HepG2 (cell line): ENCODE results near the gene RING1. TPM values are rescaled to one million over a fixed set of nuclear protein-coding genes. Genes with fewer than 3 reads are reported as not detected.

Experiments used
- ARNT ChIP-seq: fragments of 450-650 bp; IDR thresholded peaks from 2 replicates; pipeline ENCODE4 v1.6.1; 2017
- CENPT ChIP-seq: sonication (generic); formaldehyde crosslinking; IDR thresholded peaks from 2 replicates; pipeline ENCODE4 v1.8.0; 2022; ENCODE audit warnings: low read depth, mild to moderate bottlenecking, moderate library complexity, missing genetic modification reagents
- CREBL2 ChIP-seq: sonication (generic); formaldehyde crosslinking; IDR thresholded peaks from 2 replicates; pipeline ENCODE4 v1.8.1; 2023; ENCODE audit warnings: missing genetic modification reagents, mild to moderate bottlenecking, borderline replicate concordance
- EZH2 ChIP-seq: conservative IDR thresholded peaks from 2 replicates; pipeline ENCODE4 v1.6.1; 2012; ENCODE audit warnings: mild to moderate bottlenecking, low read depth, low read length, moderate library complexity
- FOXJ3 ChIP-seq: sonication (generic); formaldehyde crosslinking; IDR thresholded peaks from 2 replicates; pipeline ENCODE4 v1.4.0; 2020; ENCODE audit warnings: missing genetic modification reagents, mild to moderate bottlenecking, borderline replicate concordance
- GPBP1L1 ChIP-seq: sonication (generic); formaldehyde crosslinking; IDR thresholded peaks from 2 replicates; pipeline ENCODE4 v1.5.0; 2020; ENCODE audit warnings: mild to moderate bottlenecking, missing genetic modification reagents
- HOXA5 ChIP-seq: sonication (generic); formaldehyde crosslinking; IDR thresholded peaks from 2 replicates; pipeline ENCODE4 v1.4.0; 2020; ENCODE audit warnings: missing genetic modification reagents
- HOXA7 ChIP-seq: sonication (generic); formaldehyde crosslinking; IDR thresholded peaks from 2 replicates; pipeline ENCODE4 v1.8.1; 2022; ENCODE audit warnings: mild to moderate bottlenecking, missing genetic modification reagents, moderate library complexity
- IRF9 ChIP-seq: sonication (generic); formaldehyde crosslinking; IDR thresholded peaks from 2 replicates; pipeline ENCODE4 v1.8.0; 2022; ENCODE audit warnings: missing genetic modification reagents, mild to moderate bottlenecking, borderline replicate concordance
- MNT ChIP-seq: fragments of 450-650 bp; IDR thresholded peaks from 2 replicates; pipeline ENCODE4 v1.6.1; 2016
- MTERF4 ChIP-seq: sonication (generic); formaldehyde crosslinking; IDR thresholded peaks from 2 replicates; pipeline ENCODE4 v1.8.0; 2023; ENCODE audit warnings: mild to moderate bottlenecking, missing genetic modification reagents
- NR2F1 ChIP-seq, 2 experiments: fragments of 450-650 bp in 1 of 2; formaldehyde crosslinking in 1 of 2; IDR thresholded peaks; 2 replicates each; pipeline versions ENCODE4 v1.5.0 to v1.6.1; 2016 to 2020; ENCODE audit warnings: mild to moderate bottlenecking in 1 of 2, missing compliant biosample characterization in 1 of 2, missing genetic modification reagents in 1 of 2, moderate library complexity in 1 of 2
- RBFOX2 ChIP-seq: fragments of 200-400 bp; formaldehyde crosslinking; IDR thresholded peaks from 2 replicates; pipeline ENCODE4 v1.6.1; 2017; ENCODE audit warnings: low read depth, mild to moderate bottlenecking, low read length
- SALL1 ChIP-seq: sonication (generic); formaldehyde crosslinking; IDR thresholded peaks from 2 replicates; pipeline ENCODE4 v1.8.0; 2022; ENCODE audit warnings: mild to moderate bottlenecking, missing genetic modification reagents
- SKIL ChIP-seq: sonication (generic); formaldehyde crosslinking; IDR thresholded peaks from 2 replicates; pipeline ENCODE4 v1.8.0; 2022; ENCODE audit warnings: missing genetic modification reagents, mild to moderate bottlenecking, moderate library complexity, borderline replicate concordance
- TAF15 ChIP-seq: fragments of 200-400 bp; formaldehyde crosslinking; IDR thresholded peaks from one replicate; pipeline ENCODE4 v1.6.1; 2018; ENCODE audit warnings: mild to moderate bottlenecking, low read depth, low read length; ENCODE audit not compliant: poor library complexity, severe bottlenecking
- TGIF2 ChIP-seq: IDR thresholded peaks from 2 replicates; pipeline ENCODE4 v1.6.1; 2016; ENCODE audit warnings: control low read depth, missing compliant biosample characterization
- U2AF1 ChIP-seq: fragments of 200-400 bp; formaldehyde crosslinking; optimal IDR thresholded peaks from 2 replicates; pipeline ENCODE3; 2017; ENCODE audit warnings: mild to moderate bottlenecking, low read depth, low read length
- ZBTB38 ChIP-seq: sonication (generic); formaldehyde crosslinking; IDR thresholded peaks from 2 replicates; pipeline ENCODE4 v1.5.1; 2020; ENCODE audit warnings: mild to moderate bottlenecking, missing genetic modification reagents
- ZBTB43 ChIP-seq: sonication (generic); formaldehyde crosslinking; conservative IDR thresholded peaks from 2 replicates; pipeline ENCODE4 v1.4.0; 2020; ENCODE audit warnings: missing genetic modification reagents
- ZNF501 ChIP-seq: sonication (generic); formaldehyde crosslinking; IDR thresholded peaks from 2 replicates; pipeline ENCODE4 v1.5.1; 2020; ENCODE audit warnings: mild to moderate bottlenecking, moderate library complexity, missing genetic modification reagents
- polyA plus RNA-seq, 8 experiments: library from polyadenylated mRNA; depleted of rRNA in 3 of 8; stranded (reverse) in 7 of 8; unstranded in 1 of 8; fragments of >200 nt; fragmentation: Illumina TruSeq in 4 of 8; extraction: Trizol in 4 of 8; gene quantifications; 2 replicates each; pipeline versions ENCODE4 v1.2.1 to v1.2.3, GENCODE V29; 2011 to 2016; ENCODE audit warnings: low read depth in 4 of 8, missing spikeins in 1 of 8, mixed read lengths in 1 of 8; ENCODE audit not compliant: insufficient read depth in 1 of 8
- total RNA-seq, 5 experiments: library from RNA; depleted of rRNA; stranded (reverse); fragments of >200 nt; fragmentation: Illumina TruSeq; extraction: Trizol; gene quantifications; 2 replicates each; pipeline ENCODE4 v1.2.3, GENCODE V29; 2016; ENCODE audit warnings: low read depth in 1 of 5

RING1 gene
- total and polyA plus RNA-seq, 2 of the 13 experiments (the other 11 are each of a cell fraction or from before 2014, with no cell fraction given) = 23.9 to 33.6 TPM

GRCh38 chr6:33198159-33198852, 10.0 kb upstream of the RING1 start (continued):
- TF ChIP-seq TGIF2 (peak; percentile 94), HOXA5 (CRISPR knock-in tag) (peak; percentile 72; the same call in 1 of the 2 replicates), GPBP1L1 (no peak), CREBL2 (no peak), RBFOX2 (no peak), MTERF4 (CRISPR knock-in tag) (no peak), EZH2 (no peak), CENPT (CRISPR knock-in tag) (no peak), TAF15 (no peak), FOXJ3 (peak; percentile 91), NR2F1 (CRISPR knock-in tag; IDR thresholded peaks at IDR 0.05) (peak; percentile 99 to 100), IRF9 (CRISPR knock-in tag) (no peak), SKIL (CRISPR knock-in tag) (peak; percentile 91), ARNT (no peak), ZBTB43 (CRISPR knock-in tag) (peak; percentile 87), ZBTB38 (CRISPR knock-in tag) (no peak), SALL1 (CRISPR knock-in tag) (peak; percentile 97), U2AF1 (no peak), MNT (no peak; the same call in 1 of the 2 replicates), HOXA7 (CRISPR knock-in tag) (no peak), ZNF501 (CRISPR knock-in tag) (0 out of 2 replicates have a peak, but pooled peaks have one; percentile 61)
